Karpas-422 (cell line): Measurements from ENCODE around the gene CEACAM8. TPM values are rescaled to one million over a fixed set of nuclear protein-coding genes. Genes with fewer than 3 reads are reported as not detected.
"Not testable (repeated sequence)": the region's sequence is repeated elsewhere in the genome, so short reads cannot be mapped to it uniquely, and the experiment has no call there.

Source experiments
- DNase-seq: peaks from one replicate; pipeline ENCODE4 v3.0.0-alpha.2; 2015
- H2AFZ ChIP-seq: fragments of 200-600 bp; sonication (generic); 2 replicates; pipeline ENCODE4 v1.6.1; 2014; ENCODE audit warnings: antibody characterized with exemption, low read length, mixed read lengths
- H3K27ac ChIP-seq: fragments of 200-600 bp; sonication (generic); 2 replicates; pipeline ENCODE4 v1.5.1; 2014; ENCODE audit warnings: mild to moderate bottlenecking, low read length, moderate library complexity
- H3K27me3 ChIP-seq: fragments of 200-600 bp; sonication (generic); 2 replicates; pipeline ENCODE4 v1.6.1; 2014; ENCODE audit warnings: low read length, mixed read lengths
- H3K36me3 ChIP-seq: fragments of 200-600 bp; sonication (generic); 2 replicates; pipeline ENCODE4 v1.6.1; 2014; ENCODE audit warnings: low read length, mixed read lengths; ENCODE audit not compliant: insufficient read depth
- H3K4me1 ChIP-seq: fragments of 200-600 bp; sonication (generic); 2 replicates; pipeline ENCODE4 v1.6.1; 2014; ENCODE audit warnings: mild to moderate bottlenecking, low read length, mixed read lengths
- H3K4me2 ChIP-seq: fragments of 200-600 bp; sonication (generic); 2 replicates; pipeline ENCODE4 v1.6.1; 2014; ENCODE audit warnings: low read length, low read depth, mild to moderate bottlenecking; ENCODE audit not compliant: poor library complexity, severe bottlenecking
- H3K4me3 ChIP-seq: fragments of 200-600 bp; sonication (generic); 2 replicates; pipeline ENCODE4 v1.5.1; 2014; ENCODE audit warnings: mild to moderate bottlenecking, antibody characterized with exemption, low read length, mixed read lengths
- H3K79me2 ChIP-seq: fragments of 200-600 bp; sonication (generic); 2 replicates; pipeline ENCODE4 v1.6.1; 2014; ENCODE audit warnings: mild to moderate bottlenecking, low read length, mixed read lengths
- H3K9ac ChIP-seq: fragments of 200-600 bp; sonication (generic); 2 replicates; pipeline ENCODE4 v1.6.0; 2014; ENCODE audit warnings: low read length
- H3K9me2 ChIP-seq: fragments of 200-600 bp; sonication (generic), shearing (Covaris generic); replicated peaks from 2 replicates; pipeline ENCODE4 v1.6.0; 2014; ENCODE audit warnings: mild to moderate bottlenecking, low read length, moderate library complexity; ENCODE audit not compliant: insufficient read depth
- H3K9me3 ChIP-seq: fragments of 300-700, 200-600 bp; sonication (generic); 2 replicates; pipeline ENCODE4 v1.6.1; 2014; ENCODE audit warnings: low read length, mixed read lengths
- H4K20me1 ChIP-seq: fragments of 200-600 bp; sonication (generic); 2 replicates; pipeline ENCODE4 v1.6.1; 2014; ENCODE audit warnings: mild to moderate bottlenecking, antibody characterized with exemption, low read length, low read depth; ENCODE audit not compliant: insufficient read depth
- total RNA-seq: library from RNA; depleted of rRNA; stranded (reverse); fragments of >200 nt; shearing (Covaris generic); gene quantifications from 2 replicates; pipeline ENCODE4 v1.2.3, GENCODE V29; 2014; ENCODE audit warnings: low replicate concordance

The CEACAM8 gene
- total RNA-seq, 1 experiment from 2014 or later = not detected

DNA sequence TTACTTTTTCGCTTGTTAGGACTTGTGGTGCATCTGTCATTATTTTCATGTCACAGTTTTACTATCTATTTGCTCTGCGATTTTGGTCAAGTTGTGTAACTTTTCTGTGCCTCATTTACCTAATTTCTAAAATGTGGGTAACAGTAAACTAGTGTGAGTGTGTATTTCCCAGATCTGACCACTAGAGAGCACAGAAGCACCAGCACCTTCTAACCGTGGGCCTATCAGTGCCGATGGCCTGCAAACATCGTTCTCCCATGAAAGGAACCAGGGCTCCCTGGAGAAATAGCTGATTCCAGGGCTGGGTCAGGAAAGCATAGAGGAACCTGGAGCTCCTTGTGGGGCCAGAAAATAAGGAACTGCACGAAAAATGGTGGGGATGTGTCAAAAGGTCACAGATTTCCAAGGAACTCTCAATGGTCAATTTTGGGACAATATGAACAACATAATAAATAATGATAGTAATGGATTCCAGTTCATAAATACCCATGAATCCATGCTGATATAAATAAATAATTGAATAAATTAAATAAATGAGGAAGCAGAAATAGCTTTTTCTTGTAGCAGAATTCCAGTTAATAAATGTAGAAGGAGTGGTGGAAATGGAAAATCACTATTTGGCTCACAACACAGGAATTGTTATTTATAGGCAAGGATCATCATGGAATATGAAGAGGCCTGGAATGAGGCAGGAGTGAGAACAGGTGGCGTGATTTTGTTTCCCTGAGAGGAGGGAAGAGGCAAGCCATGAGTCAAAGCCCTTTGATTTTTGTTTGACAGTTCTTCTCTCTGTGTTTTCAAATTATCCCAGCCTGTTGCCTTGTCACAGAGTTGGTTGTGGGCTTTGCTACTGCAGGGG is 31.1 kb downstream of the CEACAM8 start:
- H3K4me3 ChIP-seq = no peak overlapping the region
- no peaks in the 10 kb centered on the region for H3K36me3 ChIP-seq
- no peaks in the 10 kb centered on the region for H3K9me3 ChIP-seq
- no peak overlapping the region for H3K27ac ChIP-seq
- peaks cover 20% of the 10 kb centered on the region for H3K4me1 ChIP-seq
- no peaks in the 10 kb centered on the region for H3K9me2 ChIP-seq
- no peak overlapping the region for H2AFZ ChIP-seq
- no peak overlapping the region for H3K4me2 ChIP-seq
- no peaks in the 10 kb centered on the region for H3K79me2 ChIP-seq
- H4K20me1 ChIP-seq = no peaks in the 10 kb centered on the region
- H3K27me3 ChIP-seq = no peaks in the 10 kb centered on the region
- DNase-seq = peak; percentile 76
- no peak overlapping the region for H3K9ac ChIP-seq

DNA sequence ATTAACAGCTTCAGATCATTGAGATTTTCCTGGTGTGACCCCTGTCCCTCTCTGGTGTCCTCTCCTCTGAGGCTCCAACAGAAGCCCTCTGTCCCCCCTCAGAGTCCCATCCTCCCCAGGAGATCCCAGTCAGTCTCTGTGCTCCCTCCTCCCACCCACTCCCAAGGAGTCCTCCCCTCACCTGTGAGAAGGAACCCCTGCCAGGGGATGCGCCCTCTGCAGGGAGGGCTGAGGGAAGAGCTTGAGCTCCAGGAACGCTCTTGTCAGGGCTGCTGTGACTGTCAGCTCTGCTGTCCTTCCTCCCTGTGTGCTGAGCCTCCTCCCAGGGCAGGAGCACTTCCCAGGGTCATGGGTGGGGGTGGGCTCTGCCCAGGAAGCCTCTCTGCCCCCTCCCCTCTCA is 33.2 kb downstream of the CEACAM8 start:
- Histone ChIP-seq H3K79me2 (no peaks in the 10 kb centered on the region), H3K4me3 (no peak overlapping the region), H3K9me2 (no peaks in the 10 kb centered on the region), H3K4me1 (peaks cover 24% of the 10 kb centered on the region), H3K27ac (no peak overlapping the region), H3K36me3 (no peaks in the 10 kb centered on the region), H3K9ac (no peak overlapping the region), H3K4me2 (no peak overlapping the region), H4K20me1 (no peaks in the 10 kb centered on the region), H2AFZ (no peak overlapping the region), H3K9me3 (no peaks in the 10 kb centered on the region), H3K27me3 (no peaks in the 10 kb centered on the region)
- DNase-seq = no peak

DNA sequence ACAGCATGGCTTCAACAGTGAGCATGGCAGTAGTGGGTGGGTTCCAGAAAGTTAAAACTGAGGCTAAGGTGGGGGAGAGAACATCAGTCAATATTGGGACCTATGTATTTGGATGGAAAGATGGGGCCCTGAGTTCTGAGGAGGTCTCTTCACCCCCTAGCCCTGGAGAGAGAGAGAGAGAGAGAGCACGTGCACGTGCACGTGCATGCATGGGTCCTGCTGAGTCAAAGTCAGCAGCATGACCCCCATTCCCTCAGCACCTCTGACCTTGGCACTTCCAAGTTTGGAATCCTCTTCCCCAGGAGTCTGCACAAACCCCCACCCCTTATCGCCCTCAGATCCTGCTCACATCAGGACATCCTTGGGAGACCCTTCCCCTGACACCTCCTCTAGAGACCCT is 34.0 kb downstream of the CEACAM8 start:
- Histone ChIP-seq H3K9me3 (no peaks in the 10 kb centered on the region), H2AFZ (no peak overlapping the region), H3K4me2 (no peak overlapping the region), H3K27ac (no peak overlapping the region), H3K9me2 (no peaks in the 10 kb centered on the region), H3K9ac (no peak overlapping the region), H4K20me1 (no peaks in the 10 kb centered on the region), H3K27me3 (no peaks in the 10 kb centered on the region), H3K4me1 (peaks cover 24% of the 10 kb centered on the region), H3K79me2 (no peaks in the 10 kb centered on the region), H3K4me3 (no peak overlapping the region), H3K36me3 (no peaks in the 10 kb centered on the region)
- DNase-seq = no peak

DNA sequence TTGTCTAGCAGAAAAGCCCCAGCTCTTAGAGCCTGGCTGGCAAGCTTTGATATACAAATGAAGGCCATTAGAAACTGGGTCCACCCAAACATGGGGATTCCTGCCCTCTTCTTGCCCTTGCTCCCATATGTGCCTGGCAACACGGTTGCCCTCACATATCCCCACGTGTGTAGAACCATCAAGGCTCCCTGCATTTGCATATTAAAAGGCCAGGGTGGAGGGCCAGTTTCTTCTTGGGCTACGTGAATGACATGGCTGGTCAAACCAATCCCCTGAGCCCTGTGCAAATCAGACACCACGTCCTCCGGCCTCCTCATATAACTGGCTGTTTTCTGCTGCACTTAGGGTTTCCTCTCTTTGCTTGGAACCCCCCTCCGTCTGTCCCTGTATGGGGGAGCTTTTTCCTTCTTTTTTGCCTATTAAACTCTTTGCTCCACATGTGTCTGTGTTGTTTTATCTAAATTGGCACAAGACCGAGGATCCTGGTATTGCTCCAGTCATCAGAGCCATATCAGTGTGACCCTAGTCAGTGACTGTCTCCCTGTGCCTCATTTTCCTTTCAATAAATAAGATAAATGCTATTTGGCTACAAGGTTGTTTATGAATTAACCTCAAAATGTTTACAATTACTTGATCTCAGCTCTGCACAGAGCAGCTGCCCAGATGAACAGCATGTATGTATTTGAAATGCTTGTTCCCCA is 36.1 kb downstream of the CEACAM8 start:
- Histone ChIP-seq H2AFZ (no peak overlapping the region), H4K20me1 (no peaks in the 10 kb centered on the region)

DNA sequence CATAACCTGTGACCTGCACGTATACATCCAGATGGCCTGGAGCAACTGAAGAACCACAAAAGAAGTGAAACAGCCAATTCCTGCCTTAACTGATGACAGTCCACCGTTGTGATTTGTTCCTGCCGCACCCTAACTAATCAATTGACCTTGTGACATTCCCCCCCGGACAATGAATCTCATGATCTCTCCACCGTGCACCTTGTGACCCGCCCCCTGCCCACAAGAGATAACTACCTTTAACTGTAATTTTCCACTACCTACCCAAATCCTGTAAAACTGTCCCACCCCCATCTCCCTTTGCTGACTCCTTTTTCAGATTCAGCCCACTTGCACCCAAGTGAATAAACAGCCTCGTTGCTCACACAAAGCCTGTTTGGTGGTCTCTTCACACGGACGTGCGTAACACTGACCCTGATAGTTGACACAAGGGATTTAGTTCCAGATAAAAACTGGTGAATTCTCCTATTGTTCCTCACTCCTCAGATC is 37.3 kb downstream of the CEACAM8 start:
- not testable (repeated sequence) for DNase-seq, H4K20me1 ChIP-seq, H3K9me3 ChIP-seq, H3K9me2 ChIP-seq, H3K4me3 ChIP-seq, H3K36me3 ChIP-seq, H3K27ac ChIP-seq, H2AFZ ChIP-seq, H3K4me2 ChIP-seq, H3K79me2 ChIP-seq, H3K9ac ChIP-seq, H3K27me3 ChIP-seq
- H3K4me1 ChIP-seq = peaks cover 24% of the 10 kb centered on the region

More for the DNA sequence above, 36.1 kb downstream of the CEACAM8 start:
- H3K27me3 ChIP-seq = no peaks in the 10 kb centered on the region
- H3K4me2 ChIP-seq = no peak overlapping the region
- H3K79me2 ChIP-seq = no peaks in the 10 kb centered on the region
- H3K36me3 ChIP-seq = no peaks in the 10 kb centered on the region
- no peak overlapping the region for H3K9ac ChIP-seq
- peaks cover 24% of the 10 kb centered on the region for H3K4me1 ChIP-seq
- no peak overlapping the region for H3K4me3 ChIP-seq
- no peak overlapping the region for H3K27ac ChIP-seq
- no peaks in the 10 kb centered on the region for H3K9me3 ChIP-seq
- no peaks in the 10 kb centered on the region for H3K9me2 ChIP-seq
- DNase-seq = no peak

DNA sequence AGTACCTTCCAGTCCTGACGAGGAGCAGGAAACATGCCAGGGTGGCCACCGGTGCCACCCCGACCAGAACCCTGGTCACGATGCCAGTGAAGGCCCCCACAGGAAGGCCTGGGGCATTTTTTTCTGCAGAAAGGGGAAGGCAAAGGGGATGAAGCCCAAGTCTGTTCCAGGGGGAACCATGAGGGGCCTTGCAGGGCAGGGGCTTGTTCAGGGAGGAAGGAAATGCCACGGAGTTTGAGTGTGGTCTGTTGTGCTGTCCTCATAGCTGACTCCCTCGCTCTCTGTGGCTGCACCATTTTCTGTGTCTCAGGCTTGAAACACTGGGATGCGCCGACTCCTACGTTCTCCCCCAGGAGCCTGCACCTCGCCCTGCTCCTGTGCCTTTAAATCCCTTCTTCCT is 38.9 kb downstream of the CEACAM8 start:
- no peaks in the 10 kb centered on the region for H3K27me3 ChIP-seq
- H2AFZ ChIP-seq = no peak overlapping the region
- H3K79me2 ChIP-seq = no peaks in the 10 kb centered on the region
- no peak for DNase-seq
- no peaks in the 10 kb centered on the region for H3K36me3 ChIP-seq
- no peak overlapping the region for H3K27ac ChIP-seq
- H4K20me1 ChIP-seq = no peaks in the 10 kb centered on the region
- H3K4me1 ChIP-seq = peaks cover 24% of the 10 kb centered on the region
- H3K9me3 ChIP-seq = no peaks in the 10 kb centered on the region
- no peaks in the 10 kb centered on the region for H3K9me2 ChIP-seq
- H3K4me2 ChIP-seq = no peak overlapping the region
- no peak overlapping the region for H3K9ac ChIP-seq
- no peak overlapping the region for H3K4me3 ChIP-seq

DNA sequence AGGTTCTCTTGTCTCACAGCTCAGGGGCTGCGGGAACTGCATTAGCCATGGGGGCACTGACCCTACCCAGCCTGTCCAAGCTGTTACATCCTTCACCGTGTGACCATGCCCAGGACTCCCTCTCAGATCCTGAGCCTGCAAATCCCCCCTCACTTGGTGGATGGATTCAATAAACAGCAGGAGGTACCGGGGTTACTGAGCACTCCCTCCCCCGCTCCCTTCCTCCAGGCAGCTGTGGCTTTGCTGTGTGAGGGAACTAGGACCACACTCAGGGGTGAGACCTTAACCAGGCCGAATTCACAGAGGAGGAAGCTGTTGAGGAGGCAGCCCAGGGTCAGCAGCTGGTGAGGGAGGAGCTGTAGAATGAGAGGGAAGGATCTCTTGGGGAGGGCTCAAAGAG is 39.4 kb downstream of the CEACAM8 start:
- no peaks in the 10 kb centered on the region for H3K9me3 ChIP-seq
- H3K4me2 ChIP-seq = no peak overlapping the region
- no peaks in the 10 kb centered on the region for H3K79me2 ChIP-seq
- no peaks in the 10 kb centered on the region for H3K9me2 ChIP-seq
- H2AFZ ChIP-seq = no peak overlapping the region
- no peak overlapping the region for H3K9ac ChIP-seq
- peaks cover 21% of the 10 kb centered on the region for H3K4me1 ChIP-seq
- H3K27me3 ChIP-seq = no peaks in the 10 kb centered on the region
- no peaks in the 10 kb centered on the region for H3K36me3 ChIP-seq
- no peak for DNase-seq
- no peak overlapping the region for H3K4me3 ChIP-seq
- no peak overlapping the region for H3K27ac ChIP-seq
- H4K20me1 ChIP-seq = no peaks in the 10 kb centered on the region

DNA sequence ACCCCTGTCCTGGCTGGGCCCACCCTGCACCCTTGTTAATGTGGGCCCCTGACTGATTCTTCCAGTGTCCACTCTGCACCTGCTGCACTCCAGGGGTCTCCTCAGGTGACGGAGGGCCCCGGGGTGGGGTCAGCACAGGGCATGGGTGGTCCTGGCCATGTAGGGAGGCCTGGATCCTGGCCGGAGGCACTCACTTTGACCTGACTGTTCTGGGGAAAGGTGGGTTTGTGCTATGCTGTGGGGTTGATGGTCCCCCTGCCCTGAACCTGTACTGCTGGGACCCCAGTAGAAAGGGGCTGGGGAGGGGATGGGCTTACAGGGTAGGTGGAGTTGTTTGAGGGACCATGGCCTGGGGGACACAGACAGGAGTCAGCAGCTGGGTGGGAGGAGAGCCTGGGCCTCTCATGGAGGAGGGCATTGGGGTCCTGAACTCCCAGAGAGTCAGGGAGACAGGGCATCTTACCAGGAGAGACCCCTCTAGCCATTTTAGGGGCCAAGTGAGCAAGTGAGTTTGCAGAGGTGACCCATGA is 40.6 kb downstream of the CEACAM8 start:
- H3K9me2 ChIP-seq = no peaks in the 10 kb centered on the region
- no peak overlapping the region for H3K27ac ChIP-seq
- H3K36me3 ChIP-seq = no peaks in the 10 kb centered on the region
- H3K9ac ChIP-seq = no peak overlapping the region
- H3K4me2 ChIP-seq = no peak overlapping the region
- no peak overlapping the region for H3K4me3 ChIP-seq
- no peaks in the 10 kb centered on the region for H3K27me3 ChIP-seq
- H4K20me1 ChIP-seq = no peaks in the 10 kb centered on the region
- H3K79me2 ChIP-seq = no peaks in the 10 kb centered on the region
- no peaks in the 10 kb centered on the region for H3K9me3 ChIP-seq
- no peak overlapping the region for H2AFZ ChIP-seq
- H3K4me1 ChIP-seq = peaks cover 9% of the 10 kb centered on the region
- no peak for DNase-seq
